ENCODE results near the gene IGFL4.
"Not testable (repeated sequence)": the region's sequence is repeated elsewhere in the genome, so short reads cannot be mapped to it uniquely, and the experiment has no call there.

Gene IGFL4

DNA sequence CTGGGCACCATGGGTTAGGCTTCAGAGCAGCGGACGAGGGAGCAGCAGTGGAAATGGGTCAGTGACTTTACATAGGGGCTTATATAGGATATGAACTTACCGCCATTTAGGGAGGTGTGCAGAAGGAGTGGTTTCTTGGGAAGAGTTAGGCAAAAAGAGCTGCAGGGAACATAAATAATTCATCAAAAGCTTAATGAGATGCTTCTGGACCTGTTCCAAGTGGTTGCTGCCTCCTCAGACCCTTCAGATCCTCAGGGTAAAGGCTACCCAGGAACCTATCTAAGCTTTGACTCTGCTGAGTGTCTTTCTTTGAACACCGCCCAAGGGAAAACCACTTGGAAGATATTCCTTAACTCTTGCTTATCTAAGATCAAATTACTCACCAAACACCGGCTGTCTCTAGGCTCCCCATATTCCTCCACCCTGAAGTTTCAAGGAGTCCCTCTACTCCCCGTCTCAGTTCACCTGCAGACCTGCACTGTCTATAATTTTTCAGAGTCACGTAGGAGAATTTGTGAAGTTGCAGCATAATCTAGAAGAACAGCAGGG lies at the start of gene IGFL4:
Gene IGFL4 (minus strand): TSS at position 51 of the 549 bp plus-strand sequence. CDS start 40 bp downstream, at position 11.
- no peak for DNase-seq (ENCODE audit: low read depth)

DNA sequence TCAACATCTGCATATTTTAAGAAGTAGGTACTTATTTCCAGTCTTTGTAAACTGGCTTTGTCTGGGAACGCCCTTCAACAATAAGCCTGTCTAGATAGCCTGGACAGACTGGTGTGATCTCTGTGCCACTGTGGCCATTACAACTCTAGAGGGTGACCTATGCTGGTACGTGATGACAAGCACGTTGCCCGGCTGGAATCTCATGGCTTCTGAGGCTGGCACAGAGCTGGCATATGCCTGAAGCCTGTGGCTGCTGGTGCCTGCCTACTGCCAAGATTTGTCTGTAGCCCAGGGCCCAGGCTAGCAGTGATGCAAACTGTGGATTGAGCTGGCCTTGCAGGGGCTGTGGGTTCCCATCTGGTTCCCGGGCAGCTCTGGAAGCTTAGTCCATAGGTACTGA lies 49.6 kb upstream of the IGFL4 start:
- no peak for DNase-seq (ENCODE audit: low read depth)

DNA sequence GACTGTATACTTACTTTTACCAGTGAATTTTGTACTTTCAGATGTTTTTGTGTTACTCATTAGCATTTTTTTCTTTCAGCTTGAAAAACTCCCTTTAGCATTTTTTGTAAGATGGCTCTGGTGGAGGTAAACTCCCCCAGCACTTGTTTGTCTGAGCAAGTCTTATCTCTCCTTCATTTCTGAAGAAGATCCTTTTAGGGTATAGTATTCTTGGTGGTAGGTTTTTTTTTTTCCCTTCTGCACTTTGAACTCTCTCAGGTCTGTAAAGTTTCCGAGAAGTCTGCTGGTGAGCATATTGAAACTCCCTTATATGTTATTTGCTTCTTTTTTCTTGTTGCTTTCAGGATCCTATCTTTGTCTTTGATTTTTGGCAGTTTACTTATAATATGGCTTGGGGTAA lies 48.6 kb upstream of the IGFL4 start:
- DNase-seq (ENCODE audit: low read depth), result no peak

- no peak for DNase-seq (ENCODE audit: low read depth)
These were observed 47.3 kb upstream of the IGFL4 start for GRCh38 chr19:46088101-46088500.

DNA sequence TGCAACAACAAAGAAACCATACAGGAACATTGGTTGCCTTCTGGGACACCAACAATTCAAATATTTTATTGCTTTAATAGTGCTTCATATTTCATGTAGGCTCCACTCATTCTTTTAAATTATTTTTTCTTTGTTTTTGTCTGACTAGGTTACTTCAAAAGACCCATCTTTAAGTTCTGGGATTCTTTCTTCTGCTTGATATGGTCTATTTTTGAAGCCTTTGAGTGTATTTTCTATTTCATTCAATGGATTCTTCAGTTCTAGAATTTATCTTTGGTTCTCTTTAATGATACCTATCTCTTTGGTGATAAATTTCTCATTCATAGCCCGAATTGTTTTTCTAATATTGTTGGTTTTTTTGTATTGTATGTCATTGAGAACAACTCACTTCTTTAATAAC lies 45.1 kb upstream of the IGFL4 start:
- DNase-seq (ENCODE audit: low read depth), result no peak

GRCh38 chr19:46082728-46083050 lies 41.9 kb upstream of the IGFL4 start:
- DNase-seq (ENCODE audit: low read depth), result no peak

- peak; percentile 40 for DNase-seq (ENCODE audit: low read depth)
These were observed 41.3 kb upstream of the IGFL4 start for GRCh38 chr19:46081928-46082727.

GRCh38 chr19:46080561-46080960 lies 39.8 kb upstream of the IGFL4 start:
- peak; percentile 81 for DNase-seq (ENCODE audit: low read depth)

- DNase-seq (ENCODE audit: low read depth), result no peak
These were observed 38.8 kb upstream of the IGFL4 start for GRCh38 chr19:46079576-46079975.

DNA sequence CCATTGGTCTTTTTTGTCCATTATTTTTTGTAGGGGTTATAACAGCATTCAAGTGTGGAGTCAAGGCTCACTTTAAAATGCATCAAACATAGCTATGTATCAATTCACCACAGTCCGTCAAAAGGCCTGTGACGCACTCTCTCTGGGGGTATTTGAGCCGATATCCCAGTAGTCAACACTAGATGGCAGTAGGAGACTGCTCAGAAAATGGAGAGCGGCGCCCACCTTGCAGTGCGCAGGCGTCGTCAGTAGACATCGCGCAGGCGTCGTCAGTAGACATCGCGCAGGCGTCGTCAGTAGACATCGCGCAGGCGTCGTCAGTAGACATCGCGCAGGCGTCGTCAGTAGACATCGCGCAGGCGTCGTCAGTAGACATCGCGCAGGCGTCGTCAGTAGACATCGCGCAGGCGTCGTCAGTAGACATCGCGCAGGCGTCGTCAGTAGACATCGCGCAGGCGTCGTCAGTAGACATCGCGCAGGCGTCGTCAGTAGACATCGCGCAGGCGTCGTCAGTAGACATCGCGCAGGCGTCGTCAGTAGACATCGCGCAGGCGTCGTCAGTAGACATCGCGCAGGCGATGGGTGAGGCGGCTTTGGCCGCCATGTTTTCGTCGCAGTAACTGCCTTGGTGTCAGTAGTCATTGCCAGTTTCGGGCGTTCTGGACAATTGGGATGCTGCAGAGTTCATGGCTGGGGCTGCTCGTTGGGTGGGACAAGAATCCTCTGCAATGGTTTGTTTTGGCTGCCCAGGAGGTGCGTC lies 38.0 kb upstream of the IGFL4 start:
- DNase-seq (ENCODE audit: low read depth), result not testable (repeated sequence)

GRCh38 chr19:46077815-46078167 lies 37.0 kb upstream of the IGFL4 start:
- no peak for DNase-seq (ENCODE audit: low read depth)

DNA sequence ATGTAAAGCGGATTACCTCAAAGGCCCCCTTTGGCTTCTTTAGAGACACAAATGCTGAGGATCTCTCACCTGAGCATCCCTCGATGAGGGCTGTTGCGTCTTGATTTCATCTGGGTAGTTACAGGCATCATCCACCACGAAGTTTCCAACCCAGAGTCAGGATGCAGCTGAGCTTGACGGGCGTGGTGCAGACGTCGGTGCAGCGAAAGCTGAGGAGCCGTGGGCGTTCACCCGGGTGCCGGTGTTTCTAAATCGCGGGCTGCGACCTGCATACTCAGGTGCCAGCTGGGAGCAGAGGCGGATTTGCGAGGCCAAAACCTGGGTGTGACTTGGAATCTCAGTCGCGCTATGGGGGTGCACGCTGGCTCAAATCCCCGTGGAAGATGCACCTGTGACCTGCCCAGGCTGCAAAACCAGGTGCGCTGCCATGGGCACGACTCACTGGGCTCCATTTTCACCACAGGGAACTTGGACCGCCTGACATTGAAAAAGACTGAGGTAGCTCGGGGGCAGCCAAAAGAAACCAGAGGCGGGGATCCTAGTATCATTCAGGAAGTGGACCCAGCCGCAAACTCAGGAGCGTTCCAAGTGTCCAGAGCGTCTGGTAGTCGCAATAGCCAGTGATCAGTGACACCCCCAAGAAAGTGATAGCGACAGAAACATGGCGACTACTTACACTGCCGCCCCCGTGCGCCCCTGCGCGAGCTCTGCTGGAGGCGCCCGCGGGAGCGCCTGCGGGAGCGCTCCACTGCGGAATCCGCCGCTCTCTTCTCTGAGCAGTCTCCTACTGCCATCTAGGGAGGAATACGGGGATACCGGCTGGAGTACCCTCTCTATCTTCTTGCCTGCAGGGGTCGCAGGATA lies 36.4 kb upstream of the IGFL4 start:
- peak; percentile 56 for DNase-seq (ENCODE audit: low read depth)

GRCh38 chr19:46076031-46076880 lies 35.5 kb upstream of the IGFL4 start:
- DNase-seq (ENCODE audit: low read depth), result no peak

- DNase-seq (ENCODE audit: low read depth), result no peak
These were observed 32.6 kb upstream of the IGFL4 start for GRCh38 chr19:46073268-46073922.

DNA sequence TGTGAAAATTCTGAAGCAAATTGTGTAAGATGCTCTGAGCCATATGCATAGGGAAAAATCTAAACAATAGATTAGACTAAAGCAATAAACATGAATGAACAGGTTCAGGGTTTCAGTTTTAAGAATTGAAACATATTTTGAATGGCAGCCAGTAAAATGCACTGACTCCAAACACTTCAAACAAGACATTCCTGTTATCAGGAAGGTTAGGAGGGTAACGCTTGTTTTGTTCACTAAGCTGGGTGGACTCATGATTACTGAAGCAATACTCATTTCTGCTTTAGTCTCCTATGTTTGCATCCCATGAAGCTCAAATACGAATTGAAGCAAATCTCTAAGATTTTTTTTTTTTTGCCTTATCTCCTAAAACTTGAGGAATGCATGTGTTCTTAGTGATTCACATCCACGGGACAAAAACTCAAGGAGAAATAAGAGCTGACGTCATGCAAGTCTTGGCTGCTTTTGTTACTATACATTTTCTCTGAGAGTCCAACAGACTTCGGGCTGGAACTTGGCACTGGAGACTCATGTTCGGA lies 29.1 kb upstream of the IGFL4 start:
- DNase-seq (ENCODE audit: low read depth), result peak; percentile 84

DNA sequence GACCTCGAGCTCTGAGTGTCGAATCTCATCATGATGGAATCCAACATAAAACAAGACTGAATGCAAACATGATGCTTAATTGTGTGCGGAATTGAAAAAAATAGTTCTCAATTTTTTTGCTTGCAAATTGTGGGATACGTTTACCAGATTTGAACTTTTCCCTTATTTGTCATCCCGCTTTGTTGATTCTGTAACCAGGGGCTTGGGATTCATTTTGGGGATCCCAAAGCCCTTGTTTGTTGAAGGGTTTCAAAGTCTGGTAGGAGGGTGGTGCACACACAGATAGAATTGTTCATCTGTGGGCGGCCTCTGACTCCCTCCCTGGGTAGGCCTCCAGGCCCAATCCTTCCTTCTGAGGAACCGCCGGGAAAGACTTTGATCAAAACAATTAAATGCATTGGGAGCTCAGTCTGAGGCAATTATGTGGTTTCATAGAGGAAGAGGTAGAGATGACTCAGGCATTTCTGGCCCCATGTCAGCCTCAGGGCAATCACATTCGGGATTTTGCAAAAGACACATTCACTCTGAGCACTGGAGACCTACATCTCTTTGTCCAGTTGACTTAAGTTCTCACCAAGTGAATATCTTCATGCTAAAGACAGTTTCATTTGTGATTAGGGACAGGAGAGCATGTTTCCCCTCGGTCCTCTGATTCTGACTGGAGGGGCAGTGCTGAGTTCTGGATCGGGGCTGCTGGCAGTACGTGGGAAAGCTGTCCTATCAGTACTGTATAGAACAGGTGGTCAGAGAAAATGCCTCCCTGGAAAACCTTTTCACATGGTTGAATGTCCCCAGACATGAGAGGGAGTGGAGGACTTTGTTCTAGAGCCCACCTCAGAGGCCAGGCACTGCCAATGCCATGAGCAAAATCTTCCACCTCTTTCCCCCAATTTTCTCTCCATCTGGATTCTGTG lies 27.8 kb upstream of the IGFL4 start:
- peak; percentile 52 for DNase-seq (ENCODE audit: low read depth)

DNA sequence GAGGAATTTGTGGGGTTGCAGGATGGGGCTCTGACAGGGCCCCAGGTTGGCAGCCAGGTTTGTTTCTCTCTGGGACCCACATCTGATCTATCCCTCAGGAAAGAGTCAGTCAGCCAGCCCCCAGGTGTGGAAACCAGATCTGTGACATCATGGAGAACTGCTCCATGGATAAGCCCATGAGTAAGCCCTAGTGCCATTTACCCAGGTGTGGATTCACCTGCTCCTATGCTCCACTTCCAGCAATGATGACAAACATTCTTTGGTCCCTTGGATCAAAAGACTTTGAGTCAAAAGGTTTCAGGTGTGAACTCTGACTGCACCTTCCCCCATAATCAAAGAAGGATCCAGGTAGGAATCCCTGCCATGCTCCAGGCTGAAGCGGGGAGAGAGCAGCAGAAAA lies 26.9 kb upstream of the IGFL4 start:
- DNase-seq (ENCODE audit: low read depth), result no peak

DNA sequence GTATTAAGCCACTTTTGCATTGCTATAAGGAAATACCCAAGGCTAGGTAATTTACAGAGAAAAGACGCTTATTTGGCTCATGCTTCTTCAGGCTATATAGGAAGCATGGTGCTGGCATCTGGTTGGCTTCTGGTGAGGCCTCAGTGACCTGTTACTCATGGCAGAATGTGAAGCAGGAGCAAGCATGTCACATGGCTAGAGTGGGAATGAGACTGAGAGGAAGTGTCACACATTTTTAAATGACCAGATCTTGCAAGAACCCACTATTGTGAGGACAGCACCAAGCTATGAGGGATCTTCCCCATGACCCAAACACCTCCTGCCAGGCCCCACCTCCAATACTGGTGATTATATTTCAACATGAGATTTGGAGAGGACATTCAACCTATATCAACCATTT lies 25.7 kb upstream of the IGFL4 start:
- DNase-seq (ENCODE audit: low read depth), result no peak

- DNase-seq (ENCODE audit: low read depth), result no peak
These were observed 24.8 kb upstream of the IGFL4 start for GRCh38 chr19:46065486-46066071.
